Left lung (tissue), 10 donors: Measurements from ENCODE around the gene CPED1. TPM values are rescaled to one million over a fixed set of nuclear protein-coding genes. Genes with fewer than 3 reads are reported as not detected.

ENCODE experiments used
- ATAC-seq: fragments of 200-7000 bp; cut with Tn5 transposase; one replicate; pipeline ENCODE4 v1.9.1; 2020; ENCODE audit warnings: moderate library complexity
- DNase-seq, 4 donors: peaks; one replicate each; pipeline ENCODE4 v3.0.0-alpha.2; 2013 to 2020
- H3K27ac ChIP-seq, 2 donors: fragments of 200-600 bp; sonication (generic) in 1 of 2; one replicate each; pipeline versions ENCODE4 v1.5.0 to v1.8.0; 2020 to 2021
- H3K27me3 ChIP-seq, 2 donors: fragments of 200-600 bp; sonication (generic) in 1 of 2; one replicate each; pipeline versions ENCODE4 v1.5.0 to v1.8.0; 2020 to 2021
- H3K36me3 ChIP-seq, 2 donors: fragments of 200-600 bp; sonication (generic) in 1 of 2; one replicate each; pipeline versions ENCODE4 v1.5.0 to v1.8.0; 2020 to 2021
- H3K4me1 ChIP-seq, 2 donors: fragments of 200-600 bp; one replicate each; pipeline ENCODE4 v1.8.0; 2021
- H3K4me3 ChIP-seq, 2 donors: fragments of 200-600 bp; sonication (generic) in 1 of 2; one replicate each; pipeline versions ENCODE4 v1.5.0 to v1.8.0; 2020 to 2021; ENCODE audit warnings: mild to moderate bottlenecking in 1 of 2
- H3K9me3 ChIP-seq, 2 donors: fragments of 200-600 bp; sonication (generic) in 1 of 2; one replicate each; pipeline versions ENCODE4 v1.5.0 to v1.8.0; 2020 to 2021
- CTCF ChIP-seq, 2 donors: fragments of 200-600 bp; sonication (generic) in 1 of 2; IDR thresholded peaks; one replicate each; pipeline versions ENCODE4 v1.5.0 to v1.8.0; 2021; ENCODE audit warnings: antibody characterized with exemption in 2 of 2
- intact Hi-C, 2 donors: fragments of 100-400 bp; cut with DNase I; formaldehyde crosslinking; loops; one replicate each; pipeline versions ENCODE4 v1.11.2 to v1.14.2; 2022
- polyA plus RNA-seq, 6 donors: library from polyadenylated mRNA; unstranded; fragments of 120-200 nt; gene quantifications; one replicate each; pipeline ENCODE4 v1.2.1, GENCODE V29; 2013; ENCODE audit not compliant: insufficient read length in 6 of 6
- total RNA-seq, 2 donors: library from RNA; stranded (reverse); fragmentation: NEBNext Ultra II Directional; extraction: Animal tissue kit (Norgen Biotek cat#: 25700); gene quantifications; one replicate each; pipeline ENCODE4 v1.2.1, GENCODE V29; 2021
- donor health status: DM: no; HTN: yes; CAD: no.
- donor health status: DM: no; HTN: no; CAD: no.

CPED1 gene
- total and polyA plus RNA-seq, 8 donors, result 8.8 to 29.6 (median 22.8) TPM

GRCh38 chr7:121302214-121302745 is 313.8 kb downstream of the CPED1 start:
- no peaks in the 10 kb centered on the region for H3K36me3 ChIP-seq
- intact Hi-C loops, result no loop called here
- peaks cover 0 to 3% of the 10 kb centered on the region in 2 donors for H3K4me1 ChIP-seq
- no peak overlapping the region for H3K27ac ChIP-seq
- H3K27me3 ChIP-seq, result no peaks in the 10 kb centered on the region
- TF ChIP-seq CTCF (IDR thresholded peaks at IDR 0.05), result no peak
- no peak for DNase-seq
- ATAC-seq, result no peak
- H3K4me3 ChIP-seq, result no peak overlapping the region
- H3K9me3 ChIP-seq, result no peaks in the 10 kb centered on the region

- no peaks in the 10 kb centered on the region for H3K36me3 ChIP-seq
- DNase-seq (no peak), ATAC-seq (no peak)
- no peak overlapping the region for H3K4me3 ChIP-seq
- H3K27ac ChIP-seq, result no peak overlapping the region
- H3K27me3 ChIP-seq, result no peaks in the 10 kb centered on the region
- H3K9me3 ChIP-seq, result no peaks in the 10 kb centered on the region
- H3K4me1 ChIP-seq, result peaks cover 0 to 3% of the 10 kb centered on the region in 2 donors
- intact Hi-C loops, result no loop called here
- no peak for TF ChIP-seq CTCF (IDR thresholded peaks at IDR 0.05)
Measured at GRCh38 chr7:121303422-121304101, 315.1 kb downstream of the CPED1 start.

- DNase-seq, result no peak
- no peaks in the 10 kb centered on the region for H3K27me3 ChIP-seq
- no peaks in the 10 kb centered on the region for H3K9me3 ChIP-seq
- peaks cover 0 to 3% of the 10 kb centered on the region in 2 donors for H3K4me1 ChIP-seq
- ATAC-seq, result no peak
- intact Hi-C loops, result no loop called here
- no peak overlapping the region for H3K4me3 ChIP-seq
- no peaks in the 10 kb centered on the region for H3K36me3 ChIP-seq
- no peak overlapping the region for H3K27ac ChIP-seq
- TF ChIP-seq CTCF (IDR thresholded peaks at IDR 0.05), result no peak
Measured at GRCh38 chr7:121304102-121304658, 315.7 kb downstream of the CPED1 start.

- ATAC-seq (no peak), DNase-seq (no peak)
- no peak overlapping the region for H3K4me3 ChIP-seq
- H3K36me3 ChIP-seq, result no peaks in the 10 kb centered on the region
- TF ChIP-seq CTCF (IDR thresholded peaks at IDR 0.05), result no peak
- peaks cover 0 to 3% of the 10 kb centered on the region in 2 donors for H3K4me1 ChIP-seq
- intact Hi-C loops, result no loop called here
- no peak overlapping the region for H3K27ac ChIP-seq
- no peaks in the 10 kb centered on the region for H3K9me3 ChIP-seq
- H3K27me3 ChIP-seq, result no peaks in the 10 kb centered on the region
Measured at GRCh38 chr7:121305109-121305508, 316.6 kb downstream of the CPED1 start.

GRCh38 chr7:121306565-121306964 is 318.1 kb downstream of the CPED1 start:
- Histone ChIP-seq H3K27me3 (no peaks in the 10 kb centered on the region), H3K4me3 (no peak overlapping the region), H3K36me3 (no peaks in the 10 kb centered on the region), H3K9me3 (no peaks in the 10 kb centered on the region), H3K4me1 (peaks cover 0 to 3% of the 10 kb centered on the region in 2 donors), H3K27ac (no peak overlapping the region)
- DNase-seq (no peak), ATAC-seq (no peak)
- intact Hi-C loops, result no loop called here
- no peak for TF ChIP-seq CTCF (IDR thresholded peaks at IDR 0.05)
